Hypothalamus (tissue), 51 donors: ENCODE measurements around the gene PIM3.
A peak's percentile ranks its signal among the peaks of the same experiment; 100 is the strongest.

Experiments used
- DNase-seq, 51 donors: peaks; one replicate each; lab custom pipeline; 2025; lab: John Stamatoyannopoulos, UW

PIM3 gene

DNA sequence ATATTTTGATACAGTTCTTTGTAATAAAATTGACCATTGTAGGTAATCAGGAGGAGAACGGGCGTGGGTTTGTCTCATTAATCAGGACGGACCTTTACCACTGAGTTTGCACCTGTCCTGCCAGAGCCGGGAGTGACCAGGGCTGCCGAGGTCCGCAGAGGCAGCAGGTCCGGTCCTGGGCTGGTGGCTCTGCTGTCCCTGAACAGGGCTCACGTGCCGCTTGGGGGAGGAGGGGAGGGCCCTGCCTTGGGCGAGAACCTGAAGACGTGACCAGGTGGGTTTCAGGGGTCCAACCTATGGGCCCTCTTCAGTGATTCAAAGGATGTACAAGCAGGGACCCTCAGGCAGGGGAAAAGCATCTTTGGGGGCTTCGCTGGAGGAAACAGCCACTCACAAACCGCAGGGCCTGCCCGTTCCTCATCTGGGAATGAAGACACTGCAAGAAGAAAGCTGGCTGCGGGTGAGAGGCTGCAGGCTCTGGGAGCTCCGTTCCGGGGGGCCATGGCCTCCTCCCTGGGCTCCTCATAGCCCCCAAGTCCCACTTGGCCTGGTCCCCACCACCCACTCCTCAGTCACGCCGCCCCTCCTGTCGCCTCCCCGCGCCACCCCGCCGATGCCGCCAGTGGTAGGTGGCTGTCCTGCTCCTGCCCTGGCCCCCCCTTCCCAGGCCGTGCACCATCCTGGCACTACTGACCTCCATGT is 32.9 kb upstream of the PIM3 start:
- DNase-seq, result no peak

DNA sequence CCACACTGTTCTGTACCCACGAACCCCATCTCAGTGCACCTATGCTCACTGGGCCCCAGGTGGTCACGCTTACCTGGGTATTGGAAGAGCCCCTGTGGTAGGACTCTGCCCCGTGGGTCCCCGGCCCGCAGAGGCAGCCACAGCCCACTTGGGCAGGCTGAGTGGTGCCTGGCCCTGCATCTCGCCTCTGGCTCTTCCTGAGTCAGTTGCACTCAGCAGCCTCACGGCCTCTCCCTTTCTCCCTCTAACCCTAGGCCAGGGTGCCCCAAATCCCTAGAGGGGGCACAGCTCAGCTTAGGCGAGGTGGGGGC is 32.4 kb upstream of the PIM3 start:
- no peak for DNase-seq

DNA sequence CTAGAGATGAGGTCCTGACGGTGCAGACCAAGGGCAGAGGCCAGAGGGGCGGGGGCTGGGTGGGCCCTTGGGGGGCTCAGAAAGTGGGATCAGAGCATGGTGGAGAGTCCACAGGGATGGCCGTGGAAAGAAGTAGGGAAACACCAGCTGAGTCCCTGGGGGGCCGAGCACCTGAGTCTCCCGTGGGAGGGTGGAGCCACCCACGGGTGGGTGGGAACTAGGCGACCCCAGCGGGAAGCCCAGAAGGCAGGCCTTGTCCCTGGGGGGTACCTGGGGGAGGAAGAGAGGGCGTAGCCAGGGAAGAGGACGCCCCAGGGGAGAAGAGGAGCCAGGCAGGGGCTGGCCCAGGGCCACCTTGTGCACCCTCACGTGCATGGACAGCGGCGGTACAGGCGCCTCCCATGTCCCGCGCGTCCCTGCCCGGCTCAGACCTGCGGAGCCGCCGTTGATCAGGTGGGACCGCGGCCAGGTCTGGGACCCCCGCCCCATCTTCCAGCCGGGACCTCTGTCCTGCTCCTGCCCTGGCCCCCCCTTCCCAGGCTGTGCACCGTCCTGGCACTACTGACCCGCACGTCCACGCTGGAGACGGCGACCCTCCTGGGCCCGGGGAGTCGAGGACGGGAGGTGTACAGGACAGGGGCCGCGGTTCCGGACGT is 31.9 kb upstream of the PIM3 start:
- no peak for DNase-seq

DNA sequence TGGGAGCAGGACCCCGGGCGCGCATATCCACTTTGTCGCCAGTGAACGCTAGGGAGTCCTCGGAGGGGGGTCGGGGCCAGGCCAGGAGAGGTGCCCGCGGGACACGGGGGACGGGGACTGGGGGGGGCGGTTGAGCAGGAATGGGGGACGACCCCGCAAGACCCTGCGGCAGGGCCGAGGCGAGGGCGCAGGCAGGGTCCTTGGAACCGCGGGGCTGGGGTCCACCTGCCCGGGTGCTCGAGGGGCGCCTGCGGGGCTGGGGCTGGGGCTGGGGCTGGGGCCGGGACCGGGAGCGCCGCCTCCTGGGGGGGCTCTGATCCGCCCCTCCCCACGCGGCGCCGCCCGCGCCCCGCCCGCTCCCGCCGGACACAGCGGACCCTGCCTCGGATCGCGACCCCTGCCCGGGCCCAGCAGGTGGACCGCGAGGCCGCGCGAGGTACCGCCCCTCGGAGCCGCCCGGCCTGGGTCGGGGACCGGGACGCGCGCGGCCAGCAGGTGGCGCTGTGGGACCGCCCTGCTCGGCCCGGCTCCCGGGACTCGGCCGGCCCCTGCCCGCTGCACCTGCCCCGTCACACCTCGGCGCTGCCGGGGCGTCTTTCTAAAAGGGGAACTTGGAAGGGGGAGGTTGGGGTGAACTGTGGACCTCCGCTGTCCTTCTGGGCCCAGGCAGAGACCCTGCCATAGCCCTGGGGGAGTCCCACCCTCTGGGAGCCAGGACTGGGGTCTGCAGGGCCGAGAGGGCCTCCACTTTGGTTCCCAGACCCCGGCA is 31.2 kb upstream of the PIM3 start:
- DNase-seq, result peak in 29 of 51 donors; percentile 10 to 80 (median 29)

DNA sequence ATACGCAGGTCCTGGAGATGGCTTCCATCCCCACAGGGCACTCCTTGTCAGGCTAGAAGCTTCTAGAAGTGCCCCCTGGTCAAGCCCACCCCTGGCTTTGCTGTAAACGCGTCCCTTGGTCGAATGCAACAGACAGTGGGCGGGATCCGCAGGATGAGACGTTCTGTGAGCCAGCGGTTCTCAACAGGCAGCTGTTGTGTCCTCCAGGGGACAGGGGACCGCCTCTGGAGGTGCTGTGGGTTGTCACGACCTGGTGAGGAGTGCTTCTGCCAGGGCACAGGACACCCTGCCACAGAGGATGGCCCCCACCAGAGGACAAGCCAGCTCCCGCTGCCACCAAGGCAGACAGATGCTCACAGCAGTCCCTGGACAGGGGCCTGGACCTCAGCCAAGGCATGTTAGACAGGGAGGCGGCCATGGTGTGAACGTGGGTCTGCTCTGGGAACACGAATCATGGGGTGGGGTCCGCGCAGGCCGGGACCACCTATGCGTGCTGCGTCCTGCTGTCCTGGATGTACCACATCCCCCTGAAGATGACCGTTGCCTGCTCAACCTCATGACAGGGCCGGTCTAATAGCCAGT is 30.5 kb upstream of the PIM3 start:
- DNase-seq, result peak in 1 of 51 donors; percentile 16

DNA sequence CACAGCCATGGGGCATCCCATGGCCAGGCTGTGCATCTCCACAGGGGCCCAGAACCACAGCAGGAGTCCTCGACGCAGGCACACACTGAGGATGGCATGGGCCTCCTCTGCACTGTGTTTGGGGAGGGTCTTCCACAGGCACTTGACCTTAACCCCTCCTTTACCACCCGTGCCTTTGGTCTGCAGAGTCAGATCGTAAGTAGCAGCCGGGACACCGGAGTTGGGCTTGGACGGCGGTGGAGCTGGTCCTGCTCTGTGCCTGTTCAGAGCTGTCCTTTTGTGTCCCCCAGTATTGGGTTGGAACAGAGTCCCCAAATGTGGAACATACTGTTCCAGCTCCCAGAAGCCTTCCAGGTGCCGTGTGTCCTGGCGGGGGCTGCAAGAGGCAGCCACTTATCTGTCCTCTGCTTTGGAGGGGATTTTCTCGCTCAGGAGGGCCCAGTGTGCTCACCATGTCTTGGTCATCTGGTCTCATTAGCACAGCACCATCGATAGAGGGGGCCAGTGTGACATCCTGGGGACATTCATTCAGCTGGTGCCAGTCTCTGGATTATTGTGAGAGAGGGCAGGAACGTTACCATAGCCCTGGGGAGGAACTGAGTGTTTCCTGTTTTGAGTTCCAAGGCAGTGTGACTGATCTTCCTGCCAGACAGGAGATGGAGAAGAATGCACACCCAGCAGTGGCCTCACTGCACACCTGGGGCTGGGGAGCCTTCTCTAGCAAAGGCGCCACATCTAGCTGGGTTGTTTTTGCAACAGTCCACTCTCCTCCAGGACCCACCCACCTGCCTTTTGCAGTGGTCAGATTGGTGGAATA is 29.8 kb upstream of the PIM3 start:
- peak in 43 of 51 donors; percentile 9 to 82 (median 48) for DNase-seq

DNA sequence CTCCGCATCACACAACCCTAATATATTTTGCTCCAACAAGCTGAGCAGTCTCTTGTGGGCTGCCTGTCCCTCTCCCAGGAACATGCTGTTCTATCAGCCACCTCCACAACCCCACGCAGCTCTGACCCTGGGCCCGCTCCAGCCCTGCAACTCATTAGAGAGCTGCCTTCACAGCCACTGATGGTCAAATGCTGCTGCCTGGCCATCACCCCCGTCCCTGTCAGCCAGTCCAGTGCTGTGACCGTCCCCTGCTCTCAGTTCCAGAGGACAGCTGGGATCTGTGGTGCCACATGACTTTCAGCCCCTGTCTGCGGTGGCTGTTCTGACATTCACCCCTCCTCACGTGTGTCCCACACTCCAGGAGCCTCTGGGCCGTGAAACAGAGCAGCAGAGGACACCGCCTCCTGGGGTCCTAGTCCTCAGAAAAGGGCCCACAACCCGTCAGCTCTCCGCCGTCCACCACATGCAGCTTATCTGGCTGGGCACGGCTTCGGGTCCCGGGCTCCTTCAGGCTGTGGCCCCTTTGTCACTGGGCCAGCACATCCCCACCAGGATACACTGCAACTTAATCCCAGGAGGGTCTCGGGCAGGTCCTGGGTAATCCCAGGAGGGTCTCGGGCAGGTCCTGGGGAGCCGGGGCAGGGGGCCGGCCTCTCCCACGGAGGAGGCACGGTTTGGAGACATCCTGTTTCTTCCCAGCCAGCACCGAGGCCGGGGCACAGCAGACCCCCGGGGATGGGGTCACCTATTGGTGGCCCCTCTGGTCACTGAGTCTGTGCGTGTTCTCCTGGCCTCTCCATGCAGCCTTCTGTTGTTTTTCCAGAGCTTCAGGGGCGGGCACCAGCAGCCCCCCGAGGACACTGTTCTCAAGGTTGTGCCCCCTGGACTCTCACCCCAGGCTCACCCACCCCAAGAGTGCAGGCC is 27.1 kb upstream of the PIM3 start:
- peak in 34 of 51 donors; percentile 13 to 75 (median 45) for DNase-seq

DNA sequence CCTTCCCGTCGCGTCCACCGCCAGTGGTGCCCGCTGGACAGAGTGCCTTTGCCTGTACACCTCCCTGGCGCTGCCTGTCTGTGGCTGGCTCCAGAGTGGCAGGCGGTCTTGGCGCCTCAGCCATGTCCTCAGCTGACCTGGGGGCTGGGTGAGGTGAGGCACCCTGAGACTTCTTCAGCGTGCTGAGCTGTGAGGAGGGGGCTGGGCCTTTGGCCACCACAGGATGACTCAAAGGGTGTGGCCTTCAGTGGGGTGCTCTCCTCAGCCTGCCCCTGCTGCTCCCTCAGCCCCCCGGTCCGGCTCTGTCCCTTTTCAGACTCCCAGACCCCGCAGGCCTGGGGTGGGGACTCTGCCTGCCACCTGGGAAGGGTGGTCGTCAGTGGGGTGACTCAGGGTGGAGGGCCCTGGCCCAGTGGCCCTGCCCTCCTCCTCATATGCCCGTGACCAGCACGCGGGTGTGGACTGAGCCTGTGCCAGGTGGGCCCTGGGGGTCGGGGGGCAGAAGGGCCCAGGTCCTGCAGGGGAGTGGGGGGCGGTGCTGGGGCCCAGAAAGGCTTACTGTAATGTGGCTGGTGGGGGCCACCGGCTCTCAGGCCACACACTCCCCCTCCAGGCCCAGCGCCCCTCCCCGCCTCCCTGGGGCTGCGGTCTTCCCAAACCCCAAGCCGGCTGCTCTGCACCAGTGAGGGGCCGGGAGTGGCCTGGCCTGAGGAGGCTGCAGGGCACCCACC is 26.2 kb upstream of the PIM3 start:
- DNase-seq, result peak in 31 of 51 donors; percentile 12 to 66 (median 35)

DNA sequence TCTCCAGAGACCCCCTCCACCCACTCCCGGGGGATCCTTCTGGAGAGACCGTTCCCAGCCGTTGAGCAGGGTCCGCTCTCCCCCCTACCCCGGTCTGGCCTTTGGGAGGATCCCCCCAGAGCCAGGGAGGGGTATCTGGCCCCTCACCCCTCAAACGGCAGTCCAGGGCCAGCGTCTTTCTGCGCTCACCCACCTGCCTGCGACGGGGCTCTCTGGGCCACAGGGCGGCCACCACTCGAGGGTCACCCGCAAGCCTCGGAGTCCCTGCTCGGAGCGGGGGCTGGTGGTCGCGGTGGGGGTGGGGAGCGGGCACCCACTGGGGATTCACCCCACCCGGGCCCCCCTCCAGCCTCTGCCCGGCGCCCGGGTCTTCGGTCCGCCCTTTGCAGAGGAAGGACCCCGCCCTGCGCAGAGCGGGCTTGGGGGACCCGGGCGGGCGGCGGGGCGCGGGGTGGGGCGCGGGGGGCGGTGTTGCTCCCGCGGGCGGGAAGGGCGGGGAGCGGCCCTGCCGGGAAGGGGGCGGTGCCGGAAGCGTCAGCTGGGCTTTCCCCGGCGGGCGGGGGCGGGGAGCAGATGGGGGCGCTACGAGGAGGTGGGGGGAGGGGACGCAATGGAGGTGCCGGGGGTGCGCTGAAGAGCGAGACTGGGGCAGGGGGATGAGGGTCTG is 25.5 kb upstream of the PIM3 start:
- DNase-seq, result peak in 39 of 51 donors; percentile 14 to 74 (median 38)

DNA sequence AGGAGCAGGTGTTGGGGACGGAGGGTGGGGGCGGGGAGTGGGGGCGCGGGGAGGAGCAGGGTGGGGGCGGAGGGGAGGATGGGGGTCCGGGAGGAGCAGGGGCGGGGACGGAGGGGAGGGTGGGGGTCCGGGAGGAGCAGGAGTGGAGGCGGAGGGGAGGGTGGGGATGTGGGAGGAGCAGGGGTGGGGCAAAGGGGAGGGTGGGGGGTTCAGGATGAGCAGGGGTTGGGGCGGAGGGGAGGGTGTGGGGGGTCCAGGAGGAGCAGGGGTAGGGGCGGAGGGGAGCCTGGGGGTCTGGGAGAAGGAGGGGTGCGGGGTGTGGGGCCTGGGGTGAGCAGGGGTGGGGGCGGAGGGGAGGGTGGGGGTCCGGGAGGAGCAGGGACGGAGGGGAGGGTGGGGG is 25.0 kb upstream of the PIM3 start:
- peak in 2 of 51 donors; percentile 47 to 51 for DNase-seq

DNA sequence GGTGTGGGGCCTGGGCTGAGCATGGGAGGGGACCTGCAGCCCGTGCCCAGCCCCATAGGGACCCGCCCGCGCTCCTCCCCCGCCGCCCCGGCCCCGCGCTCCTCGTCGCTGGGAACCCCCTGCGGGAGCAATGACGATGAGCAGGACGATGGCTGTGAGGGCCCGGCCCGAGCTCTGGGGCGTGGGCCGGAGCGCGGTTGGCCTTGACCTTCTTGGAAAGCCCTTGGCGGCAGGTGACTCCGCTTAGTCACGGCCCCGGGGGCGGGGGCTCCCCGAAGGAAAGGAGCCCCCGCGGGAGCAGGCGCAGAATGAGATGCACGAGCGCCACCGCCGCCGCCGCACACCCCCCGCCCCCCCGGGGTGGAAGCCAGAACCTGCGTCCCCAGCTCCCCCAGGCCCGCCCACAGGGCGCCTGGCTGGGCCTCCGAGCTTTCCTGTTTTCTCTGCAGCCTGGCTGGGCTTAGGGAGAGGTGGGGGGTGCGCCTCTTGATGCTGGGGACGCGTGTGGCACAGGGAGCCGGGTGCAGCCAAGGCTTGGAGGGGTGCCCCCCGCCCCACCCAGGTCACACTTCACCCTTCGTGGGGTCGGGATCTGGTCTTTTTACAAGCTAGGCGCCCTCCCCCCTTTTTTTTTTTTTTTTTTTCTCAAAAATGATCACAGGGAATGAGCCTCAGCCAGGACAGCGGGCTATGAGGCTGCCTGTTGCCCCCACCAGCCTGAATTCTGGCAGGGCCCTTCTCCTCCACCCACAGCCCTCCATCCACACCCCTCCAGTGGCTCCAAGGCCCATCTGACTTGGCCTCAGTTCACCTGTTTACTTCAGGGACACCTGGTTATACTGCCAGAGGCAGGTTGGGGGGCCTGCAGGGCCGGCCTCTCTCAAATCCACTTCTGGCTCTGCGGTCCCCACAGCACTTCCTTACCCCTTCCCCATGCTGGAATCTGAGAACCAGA is 24.3 kb upstream of the PIM3 start:
- peak in 43 of 51 donors; percentile 22 to 88 (median 59) for DNase-seq

DNA sequence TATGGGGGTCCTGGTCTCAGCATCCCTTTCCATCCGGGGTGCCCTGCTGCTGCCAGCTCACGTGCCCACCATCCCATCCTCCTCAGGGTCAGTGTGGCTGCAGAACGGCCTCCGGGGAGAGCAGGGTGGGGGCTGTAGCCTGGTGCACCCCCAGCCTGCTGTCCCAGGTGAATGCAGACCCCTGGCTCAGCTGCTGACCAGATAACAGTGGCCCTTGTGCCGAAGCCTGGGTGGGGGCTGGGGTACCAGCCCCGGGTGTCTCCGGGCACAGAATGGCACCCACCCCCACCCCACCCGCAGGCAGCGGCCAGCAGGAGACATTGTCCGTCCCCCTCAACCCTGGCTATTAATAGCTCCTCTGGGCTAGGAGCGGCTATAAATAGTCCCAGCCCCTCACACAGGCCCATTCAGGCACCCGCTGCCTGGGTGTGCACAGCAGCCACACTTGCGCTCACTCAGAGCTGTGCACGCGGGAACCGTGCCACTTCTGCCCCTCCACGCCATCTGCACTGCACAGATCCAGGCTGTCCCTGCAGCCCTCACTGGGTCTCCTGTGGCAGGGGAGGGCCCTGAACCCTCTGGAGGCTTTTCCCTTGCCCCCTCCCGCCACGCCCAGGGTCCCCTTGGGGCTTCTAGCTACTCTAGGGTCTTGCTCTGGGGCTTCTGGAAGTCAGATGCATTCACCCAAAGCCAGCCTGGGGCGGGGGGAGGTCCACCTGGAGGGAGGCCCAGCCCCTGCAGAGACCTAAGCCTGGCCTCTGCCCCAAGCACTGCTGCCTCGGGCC is 23.4 kb upstream of the PIM3 start:
- peak in 41 of 51 donors; percentile 18 to 90 (median 71) for DNase-seq

DNA sequence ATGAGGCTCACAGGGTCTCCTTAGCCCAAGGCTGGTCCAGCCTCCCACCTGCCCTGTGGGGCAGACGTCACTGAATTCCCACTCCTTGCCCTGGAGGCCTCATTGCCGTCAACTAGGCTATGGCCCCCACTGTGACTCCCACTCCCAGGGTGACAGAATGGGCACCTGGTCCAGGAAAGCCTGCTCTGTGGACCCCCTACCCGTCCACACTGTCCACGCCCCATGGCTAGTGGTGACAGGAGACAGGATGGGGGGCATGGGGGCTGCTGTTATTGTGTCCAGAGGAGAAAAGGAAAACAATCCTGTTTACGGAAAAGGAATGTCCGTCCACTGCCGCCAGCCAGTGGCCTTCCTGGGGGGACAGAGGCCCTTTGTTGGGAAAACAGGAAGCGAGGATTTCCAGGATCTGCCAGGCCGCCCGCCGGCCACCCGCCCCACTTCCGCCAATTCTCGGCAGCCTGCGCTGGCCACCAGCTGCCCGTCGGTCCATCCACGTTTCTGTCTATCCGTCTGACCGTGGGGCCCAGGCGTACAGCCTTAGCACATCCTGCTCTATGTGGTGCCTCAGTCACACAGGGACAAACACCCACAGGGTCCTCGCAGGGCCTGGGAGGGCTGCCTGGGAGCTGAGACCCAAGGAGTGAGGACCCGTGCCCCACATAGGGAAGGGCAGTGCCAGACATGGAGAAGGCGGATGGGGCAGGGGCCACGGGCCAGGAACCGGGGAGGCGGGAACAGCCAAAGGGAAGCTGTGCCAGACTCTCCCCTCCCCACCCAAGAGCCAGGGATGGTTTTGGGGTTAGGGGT is 22.6 kb upstream of the PIM3 start:
- DNase-seq, result peak in 42 of 51 donors; percentile 21 to 80 (median 58)

DNA sequence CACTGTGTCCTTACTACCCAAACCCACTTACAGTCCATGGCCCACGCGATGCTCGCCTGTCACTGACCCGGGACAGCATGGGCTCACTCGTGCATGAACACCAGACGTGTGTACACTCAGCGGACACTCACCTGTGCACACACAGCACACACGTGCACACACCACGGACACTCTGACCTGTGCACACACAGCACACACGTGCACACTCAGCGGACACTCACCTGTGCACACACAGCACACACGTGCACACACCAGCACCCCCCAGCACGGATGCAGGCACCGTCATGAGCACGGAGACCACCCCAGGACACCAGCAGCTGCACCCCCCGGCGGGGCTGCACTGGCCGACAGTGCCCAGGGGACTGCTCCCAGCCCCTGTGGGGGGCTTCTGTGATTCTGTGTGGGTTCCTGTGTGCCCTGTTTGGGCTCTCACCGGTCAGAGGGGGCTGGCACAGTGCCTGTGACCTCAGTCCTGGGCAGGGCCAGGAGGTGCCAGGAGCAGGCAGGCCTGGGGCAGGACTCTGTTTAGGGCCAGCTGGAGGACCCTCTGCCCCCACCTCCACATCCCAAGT is 21.9 kb upstream of the PIM3 start:
- DNase-seq, result no peak
